ENCODE measurements around the gene BGN.

DNA sequence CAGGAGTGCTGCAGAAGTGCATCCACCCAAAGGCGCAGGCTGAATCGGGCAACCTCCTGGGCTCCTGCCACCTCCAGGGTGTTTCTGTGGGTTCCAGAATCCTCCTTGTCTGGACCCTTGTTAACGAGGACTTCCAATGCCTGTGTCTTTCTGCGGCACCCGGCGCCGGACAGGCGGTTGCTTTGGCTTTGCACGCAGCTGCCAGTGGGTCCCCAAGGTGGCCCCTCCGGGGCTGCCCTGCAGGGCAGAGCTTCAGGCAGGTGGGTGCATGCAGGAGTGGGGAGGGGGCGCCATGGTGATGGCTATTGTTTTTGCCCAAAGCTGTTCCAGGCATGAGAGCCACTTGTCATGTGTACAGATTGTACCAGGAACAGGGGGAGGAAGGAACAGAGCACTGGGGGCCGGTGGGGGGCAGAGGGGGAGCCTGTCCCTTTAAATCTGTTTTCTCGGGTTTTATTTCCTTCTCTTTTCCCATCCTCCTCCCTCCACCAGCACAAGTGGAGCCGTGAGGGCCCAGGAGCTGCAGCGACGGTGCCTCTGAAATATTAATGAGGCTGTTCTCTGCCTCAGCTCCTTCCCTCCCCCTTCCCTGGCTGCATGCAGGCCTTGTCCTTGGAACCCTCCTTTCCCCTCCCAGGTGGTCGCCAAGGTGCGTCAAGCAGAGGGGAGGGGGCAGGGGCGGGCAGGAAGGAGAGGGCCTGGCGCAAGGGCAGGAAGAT, 35.8 kb downstream of the BGN start:
- TF ChIP-seq, protein P1, sequence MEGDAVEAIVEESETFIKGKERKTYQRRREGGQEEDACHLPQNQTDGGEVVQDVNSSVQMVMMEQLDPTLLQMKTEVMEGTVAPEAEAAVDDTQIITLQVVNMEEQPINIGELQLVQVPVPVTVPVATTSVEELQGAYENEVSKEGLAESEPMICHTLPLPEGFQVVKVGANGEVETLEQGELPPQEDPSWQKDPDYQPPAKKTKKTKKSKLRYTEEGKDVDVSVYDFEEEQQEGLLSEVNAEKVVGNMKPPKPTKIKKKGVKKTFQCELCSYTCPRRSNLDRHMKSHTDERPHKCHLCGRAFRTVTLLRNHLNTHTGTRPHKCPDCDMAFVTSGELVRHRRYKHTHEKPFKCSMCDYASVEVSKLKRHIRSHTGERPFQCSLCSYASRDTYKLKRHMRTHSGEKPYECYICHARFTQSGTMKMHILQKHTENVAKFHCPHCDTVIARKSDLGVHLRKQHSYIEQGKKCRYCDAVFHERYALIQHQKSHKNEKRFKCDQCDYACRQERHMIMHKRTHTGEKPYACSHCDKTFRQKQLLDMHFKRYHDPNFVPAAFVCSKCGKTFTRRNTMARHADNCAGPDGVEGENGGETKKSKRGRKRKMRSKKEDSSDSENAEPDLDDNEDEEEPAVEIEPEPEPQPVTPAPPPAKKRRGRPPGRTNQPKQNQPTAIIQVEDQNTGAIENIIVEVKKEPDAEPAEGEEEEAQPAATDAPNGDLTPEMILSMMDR (IDR thresholded peaks at IDR 0.05 in 8 of 11, conservative IDR thresholded peaks at IDR 0.05 in 3 of 11): no peak
- no peak for TF ChIP-seq POLR2A (IDR thresholded peaks at IDR 0.05)

Data from spleen (tissue), 7 donors.